Activated T-cell treated with anti-CD3 and anti-CD28 coated beads, Interleukin-2, amount 50 U/mL, for 24 hours (primary cell): Measurements from ENCODE around the gene OR2M2.

Experiments
- DNase-seq: peaks from one replicate; pipeline ENCODE4 v3.0.0-alpha.2; 2020
- H3K27ac Mint-ChIP-seq: 2 replicates; pipeline ENCODE4 v1.8.0; 2020; ENCODE audit warnings: mild to moderate bottlenecking, mixed read lengths
- H3K27me3 Mint-ChIP-seq: 2 replicates; pipeline ENCODE4 v1.8.0; 2020; ENCODE audit warnings: mixed read lengths
- H3K36me3 Mint-ChIP-seq: 2 replicates; pipeline ENCODE4 v1.8.0; 2020; ENCODE audit warnings: low read depth, mixed read lengths
- H3K4me1 Mint-ChIP-seq: 2 replicates; pipeline ENCODE4 v1.8.0; 2020; ENCODE audit warnings: low read depth, mixed read lengths
- H3K4me3 Mint-ChIP-seq: 2 replicates; pipeline ENCODE4 v1.8.0; 2020; ENCODE audit warnings: mild to moderate bottlenecking, moderate library complexity, mixed read lengths
- H3K9me3 Mint-ChIP-seq: 2 replicates; pipeline ENCODE4 v1.8.0; 2020; ENCODE audit warnings: mixed read lengths

OR2M2 gene, protein sequence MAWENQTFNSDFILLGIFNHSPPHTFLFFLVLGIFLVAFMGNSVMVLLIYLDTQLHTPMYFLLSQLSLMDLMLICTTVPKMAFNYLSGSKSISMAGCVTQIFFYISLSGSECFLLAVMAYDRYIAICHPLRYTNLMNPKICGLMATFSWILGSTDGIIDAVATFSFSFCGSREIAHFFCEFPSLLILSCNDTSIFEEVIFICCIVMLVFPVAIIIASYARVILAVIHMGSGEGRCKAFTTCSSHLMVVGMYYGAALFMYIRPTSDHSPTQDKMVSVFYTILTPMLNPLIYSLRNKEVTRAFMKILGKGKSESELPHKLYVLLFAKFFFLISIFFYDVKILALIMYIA

DNA sequence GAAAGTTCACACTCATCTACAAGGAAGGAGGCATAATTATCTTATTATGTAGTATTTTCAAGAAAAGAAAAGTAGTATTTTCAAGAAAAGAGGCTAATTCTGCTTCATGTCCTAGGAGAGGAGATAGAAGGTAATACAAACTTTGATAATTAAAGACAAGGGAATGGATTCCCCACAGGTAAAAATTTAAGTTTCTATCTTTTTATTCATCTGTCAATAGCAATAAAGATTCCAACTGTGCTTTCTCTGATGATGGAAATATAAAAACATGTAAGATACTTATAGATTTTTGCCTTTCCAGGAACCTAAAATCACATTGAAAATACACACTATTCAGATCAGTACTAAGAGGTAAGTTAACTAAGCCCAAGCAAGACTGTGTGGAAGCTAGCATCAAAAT is at the start of gene OR2M2:
Gene OR2M2, plus strand, starts transcription at position 301 of the 400 bp plus-strand sequence. CDS start 5,165 bp downstream, outside the sequence.
- Mint-ChIP-seq H3K27ac (no peak within 1 kb of the TSS), H3K27me3 (no peaks in the 10 kb centered on the region), H3K9me3 (peaks cover 2% of the 10 kb centered on the region), H3K4me1 (no peaks in the 10 kb centered on the region), H3K4me3 (no peak within 1 kb of the TSS), H3K36me3 (no peaks in the 10 kb centered on the region)
- no peak for DNase-seq

DNA sequence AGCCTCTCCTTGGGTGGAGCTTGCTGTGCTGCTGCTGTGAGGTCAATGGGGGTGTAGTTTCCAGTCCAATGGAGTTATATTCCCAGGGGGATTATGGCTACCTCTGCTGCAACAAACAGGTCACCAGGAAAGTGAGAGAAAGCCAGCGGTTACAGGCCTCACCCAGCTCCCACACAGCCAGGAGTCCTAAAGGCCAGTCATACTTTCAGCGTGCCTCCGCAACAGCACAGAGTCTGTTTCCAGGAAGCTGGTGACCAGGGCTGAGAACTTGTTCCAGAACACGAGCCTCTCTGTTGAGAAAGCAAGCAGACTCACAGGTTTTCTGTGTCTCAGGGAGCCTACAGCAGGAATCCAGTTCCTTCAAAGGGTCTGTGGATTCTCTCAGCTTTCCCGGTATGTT is 47.0 kb upstream of the OR2M2 start:
- Mint-ChIP-seq H3K9me3 (peaks cover 18% of the 10 kb centered on the region), H3K4me1 (no peaks in the 10 kb centered on the region), H3K27me3 (no peaks in the 10 kb centered on the region), H3K4me3 (no peak overlapping the region), H3K27ac (no peak overlapping the region), H3K36me3 (no peaks in the 10 kb centered on the region)
- DNase-seq = no peak

DNA sequence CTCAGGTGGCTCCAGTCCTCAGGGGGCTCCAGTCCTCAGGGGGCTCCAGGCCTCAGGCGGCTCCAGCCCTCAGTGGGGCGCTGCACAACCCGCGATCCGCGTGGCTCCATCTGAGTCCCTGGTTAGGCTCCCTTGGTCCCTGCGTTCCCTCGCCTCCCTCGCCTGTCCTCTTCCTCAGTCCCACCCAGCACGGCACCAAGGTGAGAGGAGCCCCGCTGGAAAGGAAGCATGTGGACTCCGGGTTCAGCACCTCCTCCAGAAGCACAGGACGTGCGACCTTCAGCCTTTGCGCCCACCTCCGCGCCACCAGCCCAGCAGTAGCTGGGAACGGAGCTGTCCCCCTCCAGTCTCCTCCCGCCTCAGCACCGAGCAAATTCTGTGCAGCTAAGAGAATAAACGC is 37.8 kb upstream of the OR2M2 start:
- Mint-ChIP-seq H3K27ac (no peak overlapping the region), H3K9me3 (peaks cover 3% of the 10 kb centered on the region), H3K36me3 (no peaks in the 10 kb centered on the region), H3K4me3 (no peak overlapping the region), H3K27me3 (no peaks in the 10 kb centered on the region), H3K4me1 (no peaks in the 10 kb centered on the region)
- DNase-seq = no peak

DNA sequence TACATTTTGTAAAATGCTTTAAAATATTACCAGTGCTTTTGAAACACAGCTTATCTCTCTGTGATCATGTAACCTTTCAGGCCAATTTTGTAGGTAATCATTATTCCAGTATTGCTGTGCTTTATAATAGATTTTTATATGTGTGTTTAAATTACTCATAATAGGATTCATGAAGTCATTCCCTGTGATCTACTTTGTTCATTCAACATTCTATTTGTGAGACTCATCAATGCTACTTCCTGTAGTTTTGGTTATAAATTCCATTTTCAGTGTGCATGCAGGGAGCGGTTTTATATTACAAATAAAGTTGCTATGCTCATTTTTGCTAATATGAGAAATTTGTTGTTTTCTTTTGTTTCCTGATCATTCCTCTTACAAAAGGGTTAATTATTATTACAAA is 33.8 kb upstream of the OR2M2 start:
- DNase-seq = no peak
- no peaks in the 10 kb centered on the region for H3K36me3 Mint-ChIP-seq

DNA sequence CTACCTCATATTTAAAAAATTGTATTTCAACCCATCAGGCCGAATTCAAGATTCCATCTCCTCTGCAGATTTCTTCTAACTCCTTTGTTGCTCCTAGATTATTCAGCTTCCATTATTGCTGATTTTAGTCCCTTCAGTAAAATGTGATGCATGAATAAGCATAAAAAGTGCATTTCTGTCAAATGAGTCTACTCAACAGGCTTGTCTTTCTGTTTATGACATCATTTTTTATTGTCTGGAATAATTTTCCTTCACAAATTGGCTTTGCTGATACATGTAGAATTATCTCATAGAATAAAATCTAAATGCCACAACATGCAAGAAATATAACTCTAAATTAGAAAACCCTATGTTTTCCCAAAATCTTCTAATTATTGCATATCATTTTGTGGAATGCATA is 31.3 kb upstream of the OR2M2 start:
- Mint-ChIP-seq H3K27me3 (no peaks in the 10 kb centered on the region), H3K4me1 (no peaks in the 10 kb centered on the region), H3K36me3 (no peaks in the 10 kb centered on the region), H3K27ac (no peak overlapping the region), H3K9me3 (peaks cover 17% of the 10 kb centered on the region), H3K4me3 (no peak overlapping the region)
- no peak for DNase-seq

More for the DNA sequence above, 33.8 kb upstream of the OR2M2 start:
- Mint-ChIP-seq H3K4me1 (no peaks in the 10 kb centered on the region), H3K27me3 (no peaks in the 10 kb centered on the region), H3K9me3 (peaks cover 3% of the 10 kb centered on the region), H3K4me3 (no peak overlapping the region), H3K27ac (no peak overlapping the region)

DNA sequence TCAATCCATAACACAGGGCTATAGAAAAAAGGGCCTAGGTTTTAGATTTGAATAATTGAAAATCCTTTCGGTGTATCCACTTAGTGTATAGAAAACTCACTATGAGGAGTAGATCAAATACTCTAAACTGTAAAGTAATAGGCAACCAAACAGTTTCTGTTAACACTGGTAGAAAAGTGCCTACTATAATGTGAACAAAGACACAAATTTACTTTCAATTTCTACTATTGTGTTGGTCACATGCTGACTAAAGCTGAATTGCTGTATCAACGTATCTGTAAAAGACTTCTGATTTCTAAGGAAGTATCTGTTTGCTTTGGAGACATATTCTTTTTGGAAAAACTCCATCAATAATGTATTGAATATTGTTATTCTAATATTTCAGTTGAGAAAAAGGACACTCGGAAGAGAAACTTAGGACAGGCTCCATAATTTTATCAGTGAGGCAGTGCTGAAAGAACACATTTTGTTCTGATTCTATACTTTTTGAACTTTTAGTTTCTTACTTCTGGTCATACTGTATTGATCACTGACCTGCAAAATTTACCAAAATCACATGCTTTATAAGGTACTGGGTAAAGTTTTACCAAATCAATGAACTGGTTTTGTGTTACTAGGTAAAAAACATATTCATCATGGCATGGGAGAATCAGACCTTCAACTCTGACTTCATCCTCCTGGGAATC is 30.0 kb upstream of the OR2M2 start, which contains the start of gene OR2M5:
Gene OR2M5, plus strand, starts transcription at position 636 of the 686 bp plus-strand sequence. Its CDS starts 0 bp downstream, at position 636.
- no peak for DNase-seq
- Mint-ChIP-seq H3K4me3 (no peak within 1 kb of the TSS), H3K27ac (no peak within 1 kb of the TSS), H3K27me3 (no peaks in the 10 kb centered on the region), H3K4me1 (no peaks in the 10 kb centered on the region), H3K9me3 (peaks cover 21% of the 10 kb centered on the region), H3K36me3 (no peaks in the 10 kb centered on the region)

DNA sequence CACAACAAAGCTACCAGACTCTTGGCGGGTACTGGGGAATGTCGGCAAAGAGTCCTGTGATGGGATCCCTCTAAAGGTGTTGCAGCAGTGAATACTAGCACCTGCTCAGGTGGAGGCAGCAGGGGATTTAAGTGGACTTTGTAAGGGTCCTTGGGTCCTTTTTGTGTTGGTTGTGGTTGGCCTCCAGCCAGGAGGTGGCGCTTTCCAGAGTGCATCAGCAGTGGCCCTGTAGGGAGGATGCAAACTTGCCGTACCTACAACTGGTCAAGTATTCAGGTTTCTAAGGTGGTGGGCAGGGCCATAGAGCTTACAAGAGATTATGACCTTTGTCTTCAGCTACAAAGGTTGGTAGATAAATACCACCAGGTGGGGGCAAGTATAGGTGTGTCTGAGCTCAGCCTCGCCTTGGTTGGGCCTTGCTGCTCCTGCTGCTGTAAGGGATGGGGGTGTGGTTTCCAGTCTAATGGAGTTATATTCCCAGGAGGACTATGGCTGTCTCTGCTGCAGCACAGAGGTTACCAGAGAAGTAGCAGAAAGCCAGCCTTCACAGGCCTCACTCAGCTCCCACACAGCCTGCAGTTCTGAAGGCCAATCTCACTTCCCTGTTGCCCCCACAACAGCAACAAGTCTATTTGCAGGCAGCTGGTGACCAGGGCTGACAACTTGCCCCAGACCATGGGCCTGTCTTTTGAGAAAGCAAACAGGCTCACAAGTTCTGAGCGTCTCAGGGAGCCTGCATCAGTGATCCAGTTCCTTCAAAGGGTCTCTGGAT is 22.4 kb upstream of the OR2M2 start:
- Mint-ChIP-seq H3K4me3 (no peak overlapping the region), H3K27ac (no peak overlapping the region), H3K4me1 (no peaks in the 10 kb centered on the region)

DNA sequence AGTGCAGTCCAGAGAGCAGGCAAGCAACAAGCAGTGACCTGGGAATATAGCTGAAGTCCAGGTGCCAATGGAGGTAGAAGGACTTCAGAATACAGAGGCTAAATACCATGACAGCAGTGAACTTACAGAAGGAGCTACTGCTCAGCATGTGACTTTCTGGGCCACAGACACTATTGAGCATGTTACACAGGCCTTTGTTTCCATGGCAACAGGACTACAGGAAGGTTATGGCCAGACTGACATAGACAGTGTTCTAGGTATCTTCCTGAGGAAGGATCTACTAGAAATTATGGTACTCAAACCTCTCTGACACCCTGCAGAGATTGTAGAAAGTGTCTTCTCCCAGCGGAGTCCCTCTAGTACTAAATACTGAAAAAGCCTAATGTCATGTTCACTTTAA is 18.7 kb upstream of the OR2M2 start:
- H3K36me3 Mint-ChIP-seq = no peaks in the 10 kb centered on the region
- H3K4me1 Mint-ChIP-seq = no peaks in the 10 kb centered on the region
- no peak overlapping the region for H3K27ac Mint-ChIP-seq
- DNase-seq = no peak
- H3K27me3 Mint-ChIP-seq = no peaks in the 10 kb centered on the region
- H3K9me3 Mint-ChIP-seq = no peaks in the 10 kb centered on the region
- H3K4me3 Mint-ChIP-seq = no peak overlapping the region

More for the DNA sequence above, 22.4 kb upstream of the OR2M2 start:
- Mint-ChIP-seq H3K27me3 (no peaks in the 10 kb centered on the region), H3K36me3 (no peaks in the 10 kb centered on the region), H3K9me3 (peaks cover 14% of the 10 kb centered on the region)
- no peak for DNase-seq

DNA sequence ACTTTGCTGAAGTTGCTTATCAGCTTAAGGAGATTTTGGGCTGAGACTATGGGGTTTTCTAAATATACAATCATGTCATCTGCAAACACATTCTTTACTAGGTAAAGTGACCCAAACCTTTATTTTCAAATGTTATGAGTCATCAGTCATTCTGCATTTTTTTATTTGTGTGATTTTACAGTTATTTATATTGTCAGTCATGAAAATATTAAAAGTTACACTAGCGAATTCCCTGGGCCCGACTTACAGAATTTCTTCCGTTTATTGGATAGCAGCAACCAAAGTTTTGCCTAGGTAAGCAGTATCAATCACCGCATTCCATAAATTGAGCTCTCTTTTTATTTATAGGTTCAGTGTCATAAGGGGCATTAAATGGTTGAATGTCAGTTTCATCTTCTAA is 15.9 kb upstream of the OR2M2 start:
- Mint-ChIP-seq H3K27me3 (no peaks in the 10 kb centered on the region), H3K36me3 (no peaks in the 10 kb centered on the region), H3K9me3 (no peaks in the 10 kb centered on the region), H3K4me3 (no peak overlapping the region), H3K4me1 (no peaks in the 10 kb centered on the region), H3K27ac (no peak overlapping the region)
- DNase-seq = no peak

DNA sequence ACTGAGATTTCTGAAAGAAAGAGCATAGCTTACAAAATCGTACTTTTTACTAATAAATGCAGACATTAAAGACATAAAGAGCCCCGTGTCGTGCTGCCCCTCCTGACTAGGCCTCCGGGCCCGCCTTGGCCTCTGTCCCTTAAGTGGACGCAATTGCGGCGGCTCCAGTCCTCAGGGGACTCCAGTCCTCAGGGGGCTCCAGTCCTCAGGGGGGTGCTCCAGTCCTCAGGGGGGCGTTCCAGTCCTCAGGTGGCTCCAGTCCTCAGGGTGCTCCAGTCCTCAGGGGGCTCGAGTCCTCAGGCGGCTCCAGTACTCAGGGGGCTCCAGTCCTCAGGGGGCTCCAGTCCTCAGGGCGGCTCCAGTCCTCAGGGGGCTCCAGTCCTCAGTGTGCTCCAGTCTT is 10.6 kb upstream of the OR2M2 start:
- no peaks in the 10 kb centered on the region for H3K4me1 Mint-ChIP-seq
- no peak overlapping the region for H3K4me3 Mint-ChIP-seq
- H3K27ac Mint-ChIP-seq = no peak overlapping the region
- H3K9me3 Mint-ChIP-seq = no peaks in the 10 kb centered on the region
- H3K36me3 Mint-ChIP-seq = no peaks in the 10 kb centered on the region
- H3K27me3 Mint-ChIP-seq = no peaks in the 10 kb centered on the region
- no peak for DNase-seq

DNA sequence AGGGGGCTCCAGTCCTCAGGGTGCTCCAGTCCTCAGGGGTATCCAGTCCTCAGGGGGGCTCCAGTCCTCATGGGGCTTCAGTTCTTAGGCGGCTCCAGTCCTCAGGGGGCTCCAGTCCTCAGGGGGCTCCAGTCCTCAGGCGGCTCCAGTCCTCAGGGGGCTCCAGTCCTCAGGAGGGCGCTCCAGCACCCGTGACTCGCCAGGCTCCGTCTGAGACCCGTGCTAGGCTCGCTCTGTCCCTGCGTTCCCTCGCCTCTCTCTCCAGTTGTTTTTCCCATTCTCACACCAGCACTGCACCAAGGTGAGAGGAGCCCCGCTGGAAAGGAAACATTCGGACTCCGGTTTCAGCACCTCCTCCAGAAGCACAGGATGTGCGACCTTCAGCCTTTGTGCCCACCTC is 9.4 kb upstream of the OR2M2 start:
- Mint-ChIP-seq H3K9me3 (no peaks in the 10 kb centered on the region), H3K36me3 (no peaks in the 10 kb centered on the region), H3K4me1 (no peaks in the 10 kb centered on the region), H3K4me3 (no peak overlapping the region), H3K27me3 (no peaks in the 10 kb centered on the region), H3K27ac (no peak overlapping the region)
- no peak for DNase-seq

DNA sequence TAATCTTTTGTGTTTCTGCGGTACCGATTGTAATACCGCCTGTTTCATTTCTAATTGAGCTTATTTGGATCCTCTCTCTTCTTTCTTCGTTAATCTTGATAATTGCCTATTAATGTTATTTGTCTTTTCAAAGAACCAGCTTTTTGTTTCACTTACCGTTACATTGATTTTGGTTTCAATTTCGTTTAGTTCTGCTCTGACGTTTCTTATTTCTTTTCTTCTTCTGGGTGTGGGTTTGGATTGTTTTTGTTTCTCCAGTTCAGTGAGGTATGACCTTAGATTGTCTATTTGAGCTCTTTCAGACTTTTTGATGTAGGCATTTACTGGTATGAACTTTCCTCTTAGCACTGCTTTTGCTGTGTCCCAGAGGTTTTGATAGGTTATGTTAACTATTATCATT is 9.4 kb downstream of the OR2M2 start:
- Mint-ChIP-seq H3K27ac (no peak overlapping the region), H3K4me1 (no peaks in the 10 kb centered on the region)

DNA sequence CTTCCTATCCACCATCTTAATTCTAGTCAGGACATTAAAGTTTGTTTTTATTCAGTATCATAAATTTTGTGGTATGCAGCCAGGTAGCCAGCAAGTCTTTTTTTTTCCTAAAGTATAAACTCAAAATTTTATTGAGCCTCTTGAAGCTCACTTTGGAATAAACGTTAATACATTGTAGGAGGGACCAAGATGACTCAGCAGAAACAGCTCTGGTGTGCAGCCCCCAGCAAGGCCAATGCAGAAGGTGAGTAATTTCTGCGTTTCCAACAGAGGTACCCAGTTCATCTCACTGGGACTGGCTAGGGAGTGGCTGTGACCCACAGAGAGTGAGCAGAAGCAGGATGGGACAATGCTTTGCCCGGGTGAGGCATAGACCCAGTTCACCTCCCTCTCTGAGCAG is 12.7 kb downstream of the OR2M2 start:
- no peak for DNase-seq
- Mint-ChIP-seq H3K36me3 (no peaks in the 10 kb centered on the region), H3K27ac (no peak overlapping the region), H3K4me3 (no peak overlapping the region), H3K27me3 (peaks cover 6% of the 10 kb centered on the region), H3K9me3 (peaks cover 3% of the 10 kb centered on the region), H3K4me1 (no peaks in the 10 kb centered on the region)

More for the DNA sequence above, 9.4 kb downstream of the OR2M2 start:
- Mint-ChIP-seq H3K27me3 (peaks cover 6% of the 10 kb centered on the region), H3K36me3 (no peaks in the 10 kb centered on the region), H3K4me3 (no peak overlapping the region), H3K9me3 (no peaks in the 10 kb centered on the region)
- no peak for DNase-seq

DNA sequence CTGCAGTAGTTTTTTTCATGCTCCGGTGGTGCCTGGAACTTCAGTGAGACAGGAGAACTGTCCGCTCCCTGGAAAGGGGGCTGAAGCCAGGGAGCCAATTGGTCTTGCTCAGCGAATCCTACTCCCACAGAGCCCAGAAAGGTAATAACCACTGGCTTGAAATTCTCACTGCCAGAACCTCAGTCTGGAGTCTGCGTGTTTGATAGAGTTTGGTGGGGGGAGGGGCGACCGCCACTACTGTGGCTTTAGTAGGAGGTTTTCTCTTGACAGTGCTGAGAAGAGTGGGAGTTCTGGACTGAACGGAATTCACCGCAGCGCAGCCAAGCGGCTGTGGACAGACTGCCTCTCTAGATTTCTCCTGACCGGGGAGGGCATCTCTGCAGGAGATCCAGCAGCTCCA is 14.4 kb downstream of the OR2M2 start:
- Mint-ChIP-seq H3K27me3 (peaks cover 6% of the 10 kb centered on the region), H3K4me1 (no peaks in the 10 kb centered on the region), H3K9me3 (peaks cover 11% of the 10 kb centered on the region), H3K27ac (no peak overlapping the region), H3K4me3 (no peak overlapping the region), H3K36me3 (no peaks in the 10 kb centered on the region)
- DNase-seq = no peak

DNA sequence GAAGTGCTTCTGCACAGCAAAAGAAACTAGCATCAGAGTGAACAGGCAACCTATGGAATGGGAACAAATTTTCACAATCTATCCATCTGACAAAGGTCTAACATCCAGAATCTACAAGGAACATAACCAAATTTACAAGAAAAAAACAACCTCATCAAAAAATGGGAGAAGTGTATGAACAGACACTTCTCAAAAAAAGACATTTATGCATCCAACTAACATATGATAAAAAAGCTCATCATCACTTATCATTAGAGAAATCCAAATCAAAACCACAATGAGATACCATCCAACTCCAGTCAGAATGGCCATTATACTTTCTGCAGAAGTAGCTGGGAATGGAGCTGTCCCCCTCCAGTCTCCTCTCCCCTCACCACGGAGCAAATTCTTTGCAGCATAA is 19.5 kb downstream of the OR2M2 start:
- Mint-ChIP-seq H3K4me1 (no peaks in the 10 kb centered on the region), H3K9me3 (peaks cover 17% of the 10 kb centered on the region), H3K4me3 (no peak overlapping the region), H3K36me3 (no peaks in the 10 kb centered on the region), H3K27ac (no peak overlapping the region), H3K27me3 (no peaks in the 10 kb centered on the region)
- no peak for DNase-seq
